IMR-90 (cell line): Measurements from ENCODE around the gene OGG1. TPM values are rescaled to one million over a fixed set of nuclear protein-coding genes. Genes with fewer than 3 reads are reported as not detected.

Source experiments
- ATAC-seq: fragments of 200-7000 bp; cut with Tn5 transposase; 2 replicates; pipeline ENCODE4 v1.9.1; 2020; ENCODE audit warnings: low read depth, mild to moderate bottlenecking, moderate library complexity
- BruUV-seq: library from RNA; stranded (reverse); fragments of 400-500 nt; replicated peaks from 2 replicates; lab custom pipeline; 2021; lab: Mats Ljungman, UMichigan
- CTCF ChIA-PET: fragments of 300-600 bp; formaldehyde crosslinking; extraction: SDS; loops from one replicate; lab custom pipeline; 2021; ENCODE audit warnings: antibody characterized with exemption; lab: Yijun Ruan, JAX
- POLR2A ChIA-PET: fragments of 300-600 bp; sonication (Branson Sonifier 250); formaldehyde crosslinking; loops from one replicate; lab custom pipeline; 2022; ENCODE audit warnings: antibody characterized with exemption; ENCODE audit not compliant: unreplicated experiment; lab: Charles Lee
- DNase-seq: peaks from one replicate; pipeline ENCODE4 v3.0.0; 2013
- H2AFZ ChIP-seq: replicated peaks from 2 replicates; pipeline ENCODE3; 2013; ENCODE audit warnings: low read length, mild to moderate bottlenecking; ENCODE audit not compliant: poor library complexity
- H2AK5ac ChIP-seq: 2 replicates; pipeline ENCODE4 v1.6.1; 2013; ENCODE audit warnings: low read depth, low read length, inconsistent platforms
- H2AK9ac ChIP-seq: replicated peaks from 2 replicates; pipeline ENCODE3; 2013; ENCODE audit warnings: mild to moderate bottlenecking, low read depth, low read length, moderate library complexity; ENCODE audit not compliant: poor library complexity
- H2BK120ac ChIP-seq: 2 replicates; pipeline ENCODE4 v1.6.1; 2013; ENCODE audit warnings: low read depth, low read length, inconsistent platforms
- H2BK15ac ChIP-seq: 3 replicates; pipeline ENCODE4 v1.6.1; 2013; ENCODE audit warnings: low read depth, low read length, inconsistent platforms
- H2BK20ac ChIP-seq: 2 replicates; pipeline ENCODE4 v1.6.1; 2013; ENCODE audit warnings: low read depth, mild to moderate bottlenecking, inconsistent platforms, low read length, moderate library complexity
- H2BK5ac ChIP-seq: 2 replicates; pipeline ENCODE4 v1.6.1; 2013; ENCODE audit warnings: mild to moderate bottlenecking, low read depth, low read length, inconsistent platforms; ENCODE audit not compliant: poor library complexity, severe bottlenecking
- H3K14ac ChIP-seq: replicated peaks from 2 replicates; pipeline ENCODE4 v1.6.1; 2013; ENCODE audit warnings: low read depth, low read length, inconsistent platforms
- H3K18ac ChIP-seq: 2 replicates; pipeline ENCODE4 v1.6.1; 2013; ENCODE audit warnings: low read depth, low read length, control low read depth
- H3K23ac ChIP-seq: 2 replicates; pipeline ENCODE4 v1.6.1; 2013; ENCODE audit warnings: low read depth, low read length, inconsistent platforms
- H3K27ac ChIP-seq: 2 replicates; pipeline ENCODE4 v1.5.1; 2013; ENCODE audit warnings: mild to moderate bottlenecking, control low read depth, low read length; ENCODE audit not compliant: insufficient read depth
- H3K27me3 ChIP-seq: 2 replicates; pipeline ENCODE4 v1.6.1; 2013; ENCODE audit warnings: low read length; ENCODE audit not compliant: control insufficient read depth, insufficient read depth
- H3K36me3 ChIP-seq: 2 replicates; pipeline ENCODE4 v1.6.1; 2013; ENCODE audit warnings: low read length, mixed read lengths; ENCODE audit not compliant: control insufficient read depth, insufficient read depth
- H3K4ac ChIP-seq: 2 replicates; pipeline ENCODE4 v1.6.1; 2013; ENCODE audit warnings: low read depth, low read length, inconsistent platforms
- H3K4me1 ChIP-seq: 2 replicates; pipeline ENCODE4 v1.6.1; 2013; ENCODE audit warnings: low read length, mixed read lengths; ENCODE audit not compliant: control insufficient read depth, insufficient read depth
- H3K4me2 ChIP-seq: 2 replicates; pipeline ENCODE4 v1.6.1; 2013; ENCODE audit warnings: low read depth, mild to moderate bottlenecking, control low read depth, low read length, moderate library complexity
- H3K4me3 ChIP-seq: 2 replicates; pipeline ENCODE4 v1.5.1; 2013; ENCODE audit warnings: low read depth, mild to moderate bottlenecking, control low read depth, low read length, moderate library complexity; ENCODE audit not compliant: insufficient read depth
- H3K56ac ChIP-seq: 2 replicates; pipeline ENCODE4 v1.6.1; 2013; ENCODE audit warnings: low read length, inconsistent platforms; ENCODE audit not compliant: insufficient read depth; ENCODE audit errors: extremely low read depth
- H3K79me1 ChIP-seq, 2 experiments: 2 replicates each; pipeline ENCODE4 v1.6.1; 2013; ENCODE audit warnings: low read length in 2 of 2, inconsistent platforms in 1 of 2, low read depth in 1 of 2
- H3K9ac ChIP-seq: 2 replicates; pipeline ENCODE4 v1.6.1; 2013; ENCODE audit warnings: low read depth, low read length, control low read depth
- H3K9me1 ChIP-seq: 2 replicates; pipeline ENCODE4 v1.6.1; 2013; ENCODE audit warnings: low read length, inconsistent platforms; ENCODE audit not compliant: insufficient read depth
- H3K9me3 ChIP-seq: 2 replicates; pipeline ENCODE4 v1.6.1; 2013; ENCODE audit warnings: low read length; ENCODE audit not compliant: control insufficient read depth, insufficient read depth
- H4K20me1 ChIP-seq: 2 replicates; pipeline ENCODE4 v1.6.1; 2013; ENCODE audit warnings: low read length, inconsistent platforms; ENCODE audit not compliant: insufficient read depth
- H4K5ac ChIP-seq: 2 replicates; pipeline ENCODE4 v1.6.1; 2013; ENCODE audit warnings: mild to moderate bottlenecking, low read depth, low read length, control low read depth
- H4K8ac ChIP-seq, 2 experiments: 2 replicates each; pipeline ENCODE4 v1.6.1; 2013; ENCODE audit warnings: low read depth in 2 of 2, low read length in 2 of 2, control low read depth in 1 of 2, inconsistent platforms in 1 of 2
- H4K91ac ChIP-seq: 2 replicates; pipeline ENCODE4 v1.6.1; 2013; ENCODE audit warnings: low read depth, low read length, inconsistent platforms; ENCODE audit not compliant: insufficient read depth
- NFE2L2 ChIP-seq: fragments of 150-350 bp; IDR thresholded peaks from 2 replicates; pipeline ENCODE4 v1.6.1; 2016; ENCODE audit warnings: low read depth, mild to moderate bottlenecking, low read length
- POLR2A ChIP-seq: IDR thresholded peaks from 2 replicates; pipeline ENCODE4 v1.6.1; 2012; ENCODE audit warnings: mild to moderate bottlenecking, low read depth, low read length
- WGBS, 2 experiments: methylation state at CpG; one replicate each; pipeline versions ENCODE4 v1.1.5 to v1.1.7; 2013; ENCODE audit warnings: missing lambda C conversion rate in 2 of 2; ENCODE audit not compliant: insufficient read length in 1 of 2; ENCODE audit errors: extremely low coverage in 2 of 2; 5-methylcytosine and 5-hydroxymethylcytosine counted together
- dilution Hi-C: fragments of 300-500 bp; cut with HindIII; formaldehyde crosslinking; loops from one replicate; pipeline ENCODE4 v1.14.3; 2018; ENCODE audit warnings: low sequenced_read_pairs; ENCODE audit not compliant: unreplicated experiment
- in situ Hi-C: fragments of 300-500 bp; cut with MboI; formaldehyde crosslinking; loops from 3 replicates; pipeline ENCODE4 v1.14.3; 2019; ENCODE audit warnings: low sequenced_read_pairs, inconsistent platforms, mixed read lengths
- intact Hi-C: fragments of 100-400 bp; cut with micrococcal nuclease; formaldehyde crosslinking; loops from 2 replicates; pipeline ENCODE4 v1.10.0; 2022
- polyA plus RNA-seq, 3 experiments: library from polyadenylated mRNA; depleted of rRNA; stranded (reverse); fragments of >200 nt; gene quantifications; 2 replicates each; pipeline ENCODE4 v1.2.3, GENCODE V29; 2012; ENCODE audit warnings: low replicate concordance in 1 of 3
- total RNA-seq: library from RNA; depleted of rRNA; stranded (reverse); fragments of >200 nt; gene quantifications from 2 replicates; pipeline ENCODE4 v1.2.3, GENCODE V29; 2012

The OGG1 gene
- total and polyA plus RNA-seq, 2 of the 4 experiments (the other 2 are of a cell fraction), result 14.9 to 25.6 TPM

DNA sequence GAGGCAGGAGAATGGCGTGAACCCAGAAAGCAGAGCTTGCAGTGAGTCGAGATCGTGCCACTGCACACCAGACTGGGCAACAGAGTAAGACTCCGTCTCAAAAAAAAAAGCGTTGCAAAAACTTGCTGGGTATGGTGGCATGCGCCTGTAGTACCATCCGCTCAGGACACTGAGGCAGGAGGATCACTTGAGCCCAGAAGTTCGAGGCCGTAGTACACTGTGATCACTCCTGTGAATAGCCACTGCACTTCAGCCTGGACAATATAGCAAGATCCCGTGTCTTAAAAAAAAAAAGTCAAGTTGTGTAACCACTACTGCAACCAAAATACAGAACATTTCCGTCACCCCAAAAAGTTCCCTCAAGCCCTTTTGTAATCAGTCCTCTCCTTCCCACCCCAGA is 44.6 kb downstream of the OGG1 start:
- Histone ChIP-seq H4K5ac (no peak overlapping the region), H3K4me1 (peaks cover 9% of the 10 kb centered on the region), H4K20me1 (peaks cover 31% of the 10 kb centered on the region; the same call in 1 of the 2 replicates), H3K36me3 (peaks cover 36% of the 10 kb centered on the region), H2BK15ac (no peak overlapping the region), H3K4me2 (no peak overlapping the region), H2AK5ac (no peak overlapping the region), H3K56ac (no peak overlapping the region), H3K9me1 (peaks cover 15% of the 10 kb centered on the region), H2AK9ac (no peak overlapping the region), H3K9ac (no peak overlapping the region), H2BK120ac (no peak overlapping the region), H3K79me1 (peaks cover 42 to 60% of the 10 kb centered on the region in 2 experiments), H2AFZ (no peak overlapping the region), H4K91ac (no peak overlapping the region), H3K27me3 (no peaks in the 10 kb centered on the region), H3K9me3 (no peaks in the 10 kb centered on the region), H3K18ac (no peak overlapping the region), H2BK5ac (no peak overlapping the region), H3K27ac (no peak overlapping the region), H3K4me3 (no peak overlapping the region), H3K14ac (no peak overlapping the region), H3K4ac (no peak overlapping the region), H3K23ac (no peak overlapping the region), H4K8ac (no peak overlapping the region), H2BK20ac (no peak overlapping the region)
- TF ChIP-seq POLR2A (0 out of 2 replicates have a peak, but pooled peaks have one; percentile 4), NFE2L2 (no peak)
- BruUV-seq, result no TSS peak
- ATAC-seq (no peak), DNase-seq (no peak)
- ChIA-PET CTCF (no interaction called here), POLR2A (no interaction called here)
- dilution Hi-C loops (no loop called here), in situ Hi-C loops (no loop called here), intact Hi-C loops (loop anchor here (5.0 kb wide), 1 partner anchor 62 kb away; the partner anchor contains the start of gene BRPF1)
- WGBS, 2 experiments, result 90% methylated on average over 9 of the region's 11 CpGs; no CpG with 5 or more reads in 1 of the 2 experiments
